Measurements from ENCODE around the gene LIPI.
A peak's percentile ranks its signal among the peaks of the same experiment; 100 is the strongest.

The LIPI gene

DNA sequence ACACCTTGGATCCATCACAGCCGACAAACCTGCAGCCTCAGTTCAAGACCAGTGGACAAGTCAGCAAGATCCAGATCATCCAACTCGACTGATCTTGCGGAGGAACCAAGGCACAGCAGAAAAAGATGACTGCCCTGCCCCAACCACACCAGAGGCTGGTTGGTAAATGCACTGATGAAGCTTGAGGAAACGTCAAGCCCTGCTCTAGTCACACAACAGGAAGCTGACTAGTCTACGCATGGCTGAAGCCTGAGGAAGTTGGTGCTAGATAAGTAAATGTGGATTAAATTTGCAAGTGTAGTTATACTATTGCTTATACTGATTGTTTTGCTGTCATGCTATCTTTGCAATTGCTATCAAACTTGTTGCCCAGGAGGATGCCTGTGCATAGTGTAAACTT, 89.0 kb downstream of the LIPI start:
- ATAC-seq: no peak

DNA sequence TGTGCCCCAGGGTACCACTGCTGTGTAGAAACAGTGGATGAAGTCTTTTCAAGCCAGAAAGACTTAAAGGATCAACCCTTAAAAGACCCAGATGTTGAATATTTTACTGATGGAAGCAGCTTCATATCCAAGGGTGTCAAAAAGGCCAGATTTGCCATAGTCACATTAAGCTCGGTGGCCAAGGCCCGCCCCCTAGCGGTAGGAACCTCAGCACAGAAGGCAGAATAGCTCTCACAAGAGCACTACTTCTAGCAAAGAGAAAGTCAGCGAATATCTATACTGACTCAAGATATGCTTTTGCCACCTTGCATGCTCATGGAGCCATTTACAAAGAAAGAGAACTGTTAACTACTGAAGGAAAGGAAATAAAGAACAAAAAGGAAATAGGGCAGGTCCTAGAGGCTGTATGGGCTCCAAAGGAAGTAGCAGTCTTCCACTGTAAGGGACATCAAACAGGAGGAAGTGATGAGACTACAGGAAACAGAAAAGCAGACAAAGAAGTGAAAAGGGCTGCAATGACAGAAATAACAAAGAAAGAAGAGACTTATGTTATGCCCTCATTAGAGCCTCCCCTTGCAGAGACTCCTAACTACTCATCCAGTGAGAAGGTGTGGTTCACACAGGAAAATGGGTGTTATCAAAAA, 90.5 kb downstream of the LIPI start:
- peak; percentile 87 for ATAC-seq
- TF ChIP-seq ARNTL (CRISPR knock-in tag; IDR thresholded peaks at IDR 0.05; ENCODE audit: borderline replicate concordance, low read depth) (no peak), ZNF8 (CRISPR knock-in tag; IDR thresholded peaks at IDR 0.05) (no peak), TCF4 (CRISPR knock-in tag; IDR thresholded peaks at IDR 0.05; ENCODE audit: borderline replicate concordance) (no peak), OSR1 (CRISPR knock-in tag; IDR thresholded peaks at IDR 0.05) (no peak), ESRRG (CRISPR knock-in tag; IDR thresholded peaks at IDR 0.05) (no peak)
- TF ChIP-seq, protein P1, sequence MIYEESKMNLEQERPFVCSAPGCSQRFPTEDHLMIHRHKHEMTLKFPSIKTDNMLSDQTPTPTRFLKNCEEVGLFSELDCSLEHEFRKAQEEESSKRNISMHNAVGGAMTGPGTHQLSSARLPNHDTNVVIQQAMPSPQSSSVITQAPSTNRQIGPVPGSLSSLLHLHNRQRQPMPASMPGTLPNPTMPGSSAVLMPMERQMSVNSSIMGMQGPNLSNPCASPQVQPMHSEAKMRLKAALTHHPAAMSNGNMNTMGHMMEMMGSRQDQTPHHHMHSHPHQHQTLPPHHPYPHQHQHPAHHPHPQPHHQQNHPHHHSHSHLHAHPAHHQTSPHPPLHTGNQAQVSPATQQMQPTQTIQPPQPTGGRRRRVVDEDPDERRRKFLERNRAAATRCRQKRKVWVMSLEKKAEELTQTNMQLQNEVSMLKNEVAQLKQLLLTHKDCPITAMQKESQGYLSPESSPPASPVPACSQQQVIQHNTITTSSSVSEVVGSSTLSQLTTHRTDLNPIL (CRISPR knock-in tag; IDR thresholded peaks at IDR 0.05; ENCODE audit: low read depth): no peak

More for the DNA sequence above, 89.0 kb downstream of the LIPI start:
- TF ChIP-seq ISL1 (CRISPR knock-in tag; IDR thresholded peaks at IDR 0.05): no peak
- TF ChIP-seq TCF4 (CRISPR knock-in tag; IDR thresholded peaks at IDR 0.05; ENCODE audit: borderline replicate concordance): no peak
- TF ChIP-seq ZNF8 (CRISPR knock-in tag; IDR thresholded peaks at IDR 0.05): no peak

DNA sequence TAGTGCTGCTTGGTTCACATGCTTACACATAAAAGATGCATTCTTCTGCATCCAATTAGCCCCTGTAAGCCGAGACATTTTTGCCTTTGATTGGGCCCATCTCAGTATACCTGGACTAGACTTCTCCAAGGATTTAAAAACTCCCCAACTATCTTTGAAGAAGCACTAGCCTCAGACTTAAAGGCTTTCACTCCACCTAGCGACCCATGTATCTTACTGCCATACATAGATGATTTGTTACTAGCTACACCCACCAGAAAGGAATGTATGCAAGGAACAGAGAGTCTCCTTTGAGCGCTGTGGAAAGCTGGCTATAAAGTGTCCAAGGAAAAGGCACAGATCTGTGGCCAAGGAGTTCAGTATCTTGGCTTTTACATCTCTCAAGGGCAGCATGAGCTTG, 91.7 kb downstream of the LIPI start:
- no peak for TF ChIP-seq ZC3H10 (CRISPR knock-in tag; IDR thresholded peaks at IDR 0.05)
- no peak for TF ChIP-seq TCF4 (CRISPR knock-in tag; IDR thresholded peaks at IDR 0.05; ENCODE audit: borderline replicate concordance)
- TF ChIP-seq, protein P1 (CRISPR knock-in tag; IDR thresholded peaks at IDR 0.05; ENCODE audit: low read depth): no peak
- peak; percentile 74 for ATAC-seq

DNA sequence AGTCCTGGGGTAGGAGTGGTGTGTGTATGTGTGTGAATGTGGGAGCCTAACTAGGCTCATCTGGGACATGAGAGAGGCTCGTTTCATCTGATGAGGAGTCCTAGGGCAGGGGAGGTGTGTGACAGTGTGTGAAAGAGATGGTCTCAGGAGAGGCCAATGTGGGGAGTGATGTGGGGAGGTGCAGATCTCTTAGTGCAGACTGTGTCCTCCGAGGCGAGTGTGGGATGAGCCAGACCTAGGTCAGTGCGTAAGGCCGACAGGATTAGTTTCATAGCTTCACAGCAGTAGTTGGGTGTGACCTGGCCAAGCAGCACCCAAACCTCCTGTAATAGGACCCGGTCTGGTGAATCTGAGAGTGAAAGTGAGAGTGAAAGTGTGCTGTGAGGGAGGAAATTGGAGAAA, 94.7 kb downstream of the LIPI start:
- no peak for TF ChIP-seq ZNF565 (CRISPR knock-in tag; conservative IDR thresholded peaks at IDR 0.05; ENCODE audit: low read depth)
- TF ChIP-seq TOX (CRISPR knock-in tag; IDR thresholded peaks at IDR 0.05; ENCODE audit: borderline replicate concordance): no peak
- no peak for TF ChIP-seq RARB (CRISPR knock-in tag; IDR thresholded peaks at IDR 0.05)
- TF ChIP-seq, protein P2, sequence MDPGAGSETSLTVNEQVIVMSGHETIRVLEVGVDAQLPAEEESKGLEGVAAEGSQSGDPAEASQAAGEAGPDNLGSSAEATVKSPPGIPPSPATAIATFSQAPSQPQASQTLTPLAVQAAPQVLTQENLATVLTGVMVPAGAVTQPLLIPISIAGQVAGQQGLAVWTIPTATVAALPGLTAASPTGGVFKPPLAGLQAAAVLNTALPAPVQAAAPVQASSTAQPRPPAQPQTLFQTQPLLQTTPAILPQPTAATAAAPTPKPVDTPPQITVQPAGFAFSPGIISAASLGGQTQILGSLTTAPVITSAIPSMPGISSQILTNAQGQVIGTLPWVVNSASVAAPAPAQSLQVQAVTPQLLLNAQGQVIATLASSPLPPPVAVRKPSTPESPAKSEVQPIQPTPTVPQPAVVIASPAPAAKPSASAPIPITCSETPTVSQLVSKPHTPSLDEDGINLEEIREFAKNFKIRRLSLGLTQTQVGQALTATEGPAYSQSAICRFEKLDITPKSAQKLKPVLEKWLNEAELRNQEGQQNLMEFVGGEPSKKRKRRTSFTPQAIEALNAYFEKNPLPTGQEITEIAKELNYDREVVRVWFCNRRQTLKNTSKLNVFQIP (CRISPR knock-in tag; IDR thresholded peaks at IDR 0.05; ENCODE audit: borderline replicate concordance, low read depth): no peak
- TF ChIP-seq TCF4 (CRISPR knock-in tag; IDR thresholded peaks at IDR 0.05; ENCODE audit: borderline replicate concordance): no peak
- no peak for TF ChIP-seq OSR1 (CRISPR knock-in tag; IDR thresholded peaks at IDR 0.05)
- TF ChIP-seq SNAI2 (CRISPR knock-in tag; IDR thresholded peaks at IDR 0.05): no peak
- no peak for TF ChIP-seq CSDC2 (CRISPR knock-in tag; IDR thresholded peaks at IDR 0.05)
- TF ChIP-seq, protein P3, sequence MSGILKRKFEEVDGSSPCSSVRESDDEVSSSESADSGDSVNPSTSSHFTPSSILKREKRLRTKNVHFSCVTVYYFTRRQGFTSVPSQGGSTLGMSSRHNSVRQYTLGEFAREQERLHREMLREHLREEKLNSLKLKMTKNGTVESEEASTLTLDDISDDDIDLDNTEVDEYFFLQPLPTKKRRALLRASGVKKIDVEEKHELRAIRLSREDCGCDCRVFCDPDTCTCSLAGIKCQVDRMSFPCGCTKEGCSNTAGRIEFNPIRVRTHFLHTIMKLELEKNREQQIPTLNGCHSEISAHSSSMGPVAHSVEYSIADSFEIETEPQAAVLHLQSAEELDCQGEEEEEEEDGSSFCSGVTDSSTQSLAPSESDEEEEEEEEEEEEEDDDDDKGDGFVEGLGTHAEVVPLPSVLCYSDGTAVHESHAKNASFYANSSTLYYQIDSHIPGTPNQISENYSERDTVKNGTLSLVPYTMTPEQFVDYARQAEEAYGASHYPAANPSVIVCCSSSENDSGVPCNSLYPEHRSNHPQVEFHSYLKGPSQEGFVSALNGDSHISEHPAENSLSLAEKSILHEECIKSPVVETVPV (CRISPR knock-in tag; IDR thresholded peaks at IDR 0.05): no peak
- TF ChIP-seq ISL1 (CRISPR knock-in tag; IDR thresholded peaks at IDR 0.05): no peak
- TF ChIP-seq, protein P1 (CRISPR knock-in tag; IDR thresholded peaks at IDR 0.05; ENCODE audit: low read depth): no peak
- TF ChIP-seq, protein P4, sequence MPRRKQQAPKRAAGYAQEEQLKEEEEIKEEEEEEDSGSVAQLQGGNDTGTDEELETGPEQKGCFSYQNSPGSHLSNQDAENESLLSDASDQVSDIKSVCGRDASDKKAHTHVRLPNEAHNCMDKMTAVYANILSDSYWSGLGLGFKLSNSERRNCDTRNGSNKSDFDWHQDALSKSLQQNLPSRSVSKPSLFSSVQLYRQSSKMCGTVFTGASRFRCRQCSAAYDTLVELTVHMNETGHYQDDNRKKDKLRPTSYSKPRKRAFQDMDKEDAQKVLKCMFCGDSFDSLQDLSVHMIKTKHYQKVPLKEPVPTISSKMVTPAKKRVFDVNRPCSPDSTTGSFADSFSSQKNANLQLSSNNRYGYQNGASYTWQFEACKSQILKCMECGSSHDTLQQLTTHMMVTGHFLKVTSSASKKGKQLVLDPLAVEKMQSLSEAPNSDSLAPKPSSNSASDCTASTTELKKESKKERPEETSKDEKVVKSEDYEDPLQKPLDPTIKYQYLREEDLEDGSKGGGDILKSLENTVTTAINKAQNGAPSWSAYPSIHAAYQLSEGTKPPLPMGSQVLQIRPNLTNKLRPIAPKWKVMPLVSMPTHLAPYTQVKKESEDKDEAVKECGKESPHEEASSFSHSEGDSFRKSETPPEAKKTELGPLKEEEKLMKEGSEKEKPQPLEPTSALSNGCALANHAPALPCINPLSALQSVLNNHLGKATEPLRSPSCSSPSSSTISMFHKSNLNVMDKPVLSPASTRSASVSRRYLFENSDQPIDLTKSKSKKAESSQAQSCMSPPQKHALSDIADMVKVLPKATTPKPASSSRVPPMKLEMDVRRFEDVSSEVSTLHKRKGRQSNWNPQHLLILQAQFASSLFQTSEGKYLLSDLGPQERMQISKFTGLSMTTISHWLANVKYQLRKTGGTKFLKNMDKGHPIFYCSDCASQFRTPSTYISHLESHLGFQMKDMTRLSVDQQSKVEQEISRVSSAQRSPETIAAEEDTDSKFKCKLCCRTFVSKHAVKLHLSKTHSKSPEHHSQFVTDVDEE (CRISPR knock-in tag; IDR thresholded peaks at IDR 0.05): no peak
- no peak for TF ChIP-seq GLIS3 (CRISPR knock-in tag; IDR thresholded peaks at IDR 0.05)
- TF ChIP-seq ARNTL (CRISPR knock-in tag; IDR thresholded peaks at IDR 0.05; ENCODE audit: borderline replicate concordance, low read depth): no peak
- TF ChIP-seq, protein P5, sequence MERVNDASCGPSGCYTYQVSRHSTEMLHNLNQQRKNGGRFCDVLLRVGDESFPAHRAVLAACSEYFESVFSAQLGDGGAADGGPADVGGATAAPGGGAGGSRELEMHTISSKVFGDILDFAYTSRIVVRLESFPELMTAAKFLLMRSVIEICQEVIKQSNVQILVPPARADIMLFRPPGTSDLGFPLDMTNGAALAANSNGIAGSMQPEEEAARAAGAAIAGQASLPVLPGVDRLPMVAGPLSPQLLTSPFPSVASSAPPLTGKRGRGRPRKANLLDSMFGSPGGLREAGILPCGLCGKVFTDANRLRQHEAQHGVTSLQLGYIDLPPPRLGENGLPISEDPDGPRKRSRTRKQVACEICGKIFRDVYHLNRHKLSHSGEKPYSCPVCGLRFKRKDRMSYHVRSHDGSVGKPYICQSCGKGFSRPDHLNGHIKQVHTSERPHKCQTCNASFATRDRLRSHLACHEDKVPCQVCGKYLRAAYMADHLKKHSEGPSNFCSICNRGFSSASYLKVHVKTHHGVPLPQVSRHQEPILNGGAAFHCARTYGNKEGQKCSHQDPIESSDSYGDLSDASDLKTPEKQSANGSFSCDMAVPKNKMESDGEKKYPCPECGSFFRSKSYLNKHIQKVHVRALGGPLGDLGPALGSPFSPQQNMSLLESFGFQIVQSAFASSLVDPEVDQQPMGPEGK (CRISPR knock-in tag; IDR thresholded peaks at IDR 0.05; ENCODE audit: borderline replicate concordance): no peak
- TF ChIP-seq BACH2 (CRISPR knock-in tag; IDR thresholded peaks at IDR 0.05; ENCODE audit: borderline replicate concordance): no peak
- TF ChIP-seq PPARA (CRISPR knock-in tag; IDR thresholded peaks at IDR 0.05; ENCODE audit: borderline replicate concordance): no peak
- no peak for TF ChIP-seq ZNF8 (CRISPR knock-in tag; IDR thresholded peaks at IDR 0.05)
- TF ChIP-seq ZFP3 (CRISPR knock-in tag; IDR thresholded peaks at IDR 0.05): no peak

More for the DNA sequence above, 94.7 kb downstream of the LIPI start:
- no peak for ATAC-seq
